Chondrocyte (in vitro differentiated cells): ENCODE results near the gene COL25A1. TPM values are rescaled to one million over a fixed set of nuclear protein-coding genes. Genes with fewer than 3 reads are reported as not detected.
"Not testable (repeated sequence)": the region's sequence is repeated elsewhere in the genome, so short reads cannot be mapped to it uniquely, and the experiment has no call there.

Source experiments
- DNase-seq: peaks from one replicate; pipeline ENCODE4 v3.0.0; 2021; ENCODE audit warnings: mixed read lengths, low spot score
- H3K27ac Mint-ChIP-seq: one replicate; pipeline ENCODE4 v1.8.0; 2021; ENCODE audit warnings: mild to moderate bottlenecking, moderate library complexity, mixed read lengths; ENCODE audit not compliant: unreplicated experiment
- H3K27me3 Mint-ChIP-seq: 2 replicates; pipeline ENCODE4 v1.8.0; 2021; ENCODE audit warnings: low read depth, mixed read lengths
- H3K36me3 Mint-ChIP-seq: 2 replicates; pipeline ENCODE4 v1.8.0; 2021; ENCODE audit warnings: low read depth, mixed read lengths
- H3K4me1 Mint-ChIP-seq: 2 replicates; pipeline ENCODE4 v1.8.0; 2021; ENCODE audit warnings: low read depth, mild to moderate bottlenecking, mixed read lengths
- H3K4me3 Mint-ChIP-seq: one replicate; pipeline ENCODE4 v1.8.0; 2021; ENCODE audit warnings: mild to moderate bottlenecking, moderate library complexity, mixed read lengths; ENCODE audit not compliant: unreplicated experiment
- H3K9me3 Mint-ChIP-seq: 2 replicates; pipeline ENCODE4 v1.8.0; 2021; ENCODE audit warnings: low read depth, mixed read lengths
- total RNA-seq: library from RNA; stranded (reverse); gene quantifications from 3 replicates; pipeline ENCODE4 v1.2.1, GENCODE V29; 2021
- TF ChIP-seq, protein P1 (sequence below): fragments of 200-600 bp; sonication (generic); IDR thresholded peaks from 2 replicates; pipeline ENCODE4 v1.5.0; 2021; ENCODE audit warnings: antibody characterized with exemption, mild to moderate bottlenecking, moderate library complexity

COL25A1 gene
- total RNA-seq, 1 donor from 2014 or later = 0.45 TPM

DNA sequence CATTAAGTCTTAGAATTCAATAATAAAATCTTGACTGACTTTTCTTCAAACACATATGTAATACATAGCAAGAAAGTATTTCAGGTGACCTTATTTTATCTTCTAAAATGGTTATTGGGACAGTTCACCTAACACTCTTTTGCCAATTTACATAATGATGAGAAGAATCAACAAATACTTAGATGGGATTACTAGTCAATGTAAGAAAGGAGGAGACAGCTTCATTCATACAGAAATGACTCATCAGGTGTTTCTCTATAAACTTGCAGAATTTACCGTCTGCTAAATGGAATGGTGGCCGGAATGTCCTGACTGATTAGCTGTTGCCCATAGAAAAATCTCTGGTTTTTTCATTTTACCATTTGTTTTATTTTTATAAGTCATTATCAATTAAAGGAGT, 424.6 kb downstream of the COL25A1 start:
- no peak overlapping the region for H3K4me3 Mint-ChIP-seq

DNA sequence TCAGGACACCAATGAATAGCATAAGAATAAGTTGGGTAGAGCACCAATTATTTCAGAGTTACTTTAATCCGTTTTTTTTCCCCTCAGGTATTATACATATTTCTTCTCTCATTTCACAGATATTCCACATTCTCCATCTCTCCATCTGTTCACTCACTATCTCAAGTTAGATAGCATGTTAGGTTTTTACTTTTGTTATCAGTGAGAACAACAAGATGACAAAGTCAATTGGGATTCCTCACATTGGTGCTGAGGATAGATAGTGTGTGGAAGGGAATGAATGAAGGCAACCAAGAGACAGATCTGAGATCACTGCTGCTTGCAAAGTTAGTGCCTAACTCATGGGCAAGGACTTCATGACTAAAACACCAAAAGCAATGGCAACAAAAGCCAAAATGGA, 427.7 kb downstream of the COL25A1 start:
- Mint-ChIP-seq H3K27me3 (no peaks in the 10 kb centered on the region), H3K4me3 (no peak overlapping the region), H3K9me3 (no peaks in the 10 kb centered on the region), H3K27ac (no peak overlapping the region), H3K4me1 (peaks cover 13% of the 10 kb centered on the region), H3K36me3 (no peaks in the 10 kb centered on the region)
- TF ChIP-seq, protein P1, sequence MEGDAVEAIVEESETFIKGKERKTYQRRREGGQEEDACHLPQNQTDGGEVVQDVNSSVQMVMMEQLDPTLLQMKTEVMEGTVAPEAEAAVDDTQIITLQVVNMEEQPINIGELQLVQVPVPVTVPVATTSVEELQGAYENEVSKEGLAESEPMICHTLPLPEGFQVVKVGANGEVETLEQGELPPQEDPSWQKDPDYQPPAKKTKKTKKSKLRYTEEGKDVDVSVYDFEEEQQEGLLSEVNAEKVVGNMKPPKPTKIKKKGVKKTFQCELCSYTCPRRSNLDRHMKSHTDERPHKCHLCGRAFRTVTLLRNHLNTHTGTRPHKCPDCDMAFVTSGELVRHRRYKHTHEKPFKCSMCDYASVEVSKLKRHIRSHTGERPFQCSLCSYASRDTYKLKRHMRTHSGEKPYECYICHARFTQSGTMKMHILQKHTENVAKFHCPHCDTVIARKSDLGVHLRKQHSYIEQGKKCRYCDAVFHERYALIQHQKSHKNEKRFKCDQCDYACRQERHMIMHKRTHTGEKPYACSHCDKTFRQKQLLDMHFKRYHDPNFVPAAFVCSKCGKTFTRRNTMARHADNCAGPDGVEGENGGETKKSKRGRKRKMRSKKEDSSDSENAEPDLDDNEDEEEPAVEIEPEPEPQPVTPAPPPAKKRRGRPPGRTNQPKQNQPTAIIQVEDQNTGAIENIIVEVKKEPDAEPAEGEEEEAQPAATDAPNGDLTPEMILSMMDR = no peak
- DNase-seq = no peak

More for the DNA sequence above, 424.6 kb downstream of the COL25A1 start:
- TF ChIP-seq, protein P1 = no peak
- H3K4me1 Mint-ChIP-seq = peaks cover 25% of the 10 kb centered on the region
- H3K36me3 Mint-ChIP-seq = no peaks in the 10 kb centered on the region
- no peaks in the 10 kb centered on the region for H3K27me3 Mint-ChIP-seq
- no peak for DNase-seq
- H3K27ac Mint-ChIP-seq = no peak overlapping the region
- no peaks in the 10 kb centered on the region for H3K9me3 Mint-ChIP-seq

DNA sequence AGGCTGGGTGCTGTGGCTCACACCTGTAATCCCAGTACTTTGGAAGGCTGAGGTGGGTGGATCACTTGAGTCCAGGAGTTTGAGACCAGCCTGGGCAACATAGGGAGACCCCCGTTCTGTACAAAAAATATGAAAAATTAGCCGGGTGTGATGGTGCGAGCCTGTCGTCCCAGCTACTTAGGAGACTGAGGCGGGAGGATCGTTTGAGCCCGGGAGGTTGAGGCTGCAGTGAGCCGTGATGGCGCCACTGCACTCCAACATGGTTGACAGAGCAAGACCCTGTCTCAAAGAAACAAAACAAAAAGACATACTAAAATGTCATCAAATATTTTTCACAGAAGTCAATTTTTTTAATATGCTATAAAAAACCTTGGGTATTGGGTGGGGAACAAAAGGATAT, 432.5 kb downstream of the COL25A1 start:
- H3K36me3 Mint-ChIP-seq, H3K4me1 Mint-ChIP-seq: not testable (repeated sequence)

DNA sequence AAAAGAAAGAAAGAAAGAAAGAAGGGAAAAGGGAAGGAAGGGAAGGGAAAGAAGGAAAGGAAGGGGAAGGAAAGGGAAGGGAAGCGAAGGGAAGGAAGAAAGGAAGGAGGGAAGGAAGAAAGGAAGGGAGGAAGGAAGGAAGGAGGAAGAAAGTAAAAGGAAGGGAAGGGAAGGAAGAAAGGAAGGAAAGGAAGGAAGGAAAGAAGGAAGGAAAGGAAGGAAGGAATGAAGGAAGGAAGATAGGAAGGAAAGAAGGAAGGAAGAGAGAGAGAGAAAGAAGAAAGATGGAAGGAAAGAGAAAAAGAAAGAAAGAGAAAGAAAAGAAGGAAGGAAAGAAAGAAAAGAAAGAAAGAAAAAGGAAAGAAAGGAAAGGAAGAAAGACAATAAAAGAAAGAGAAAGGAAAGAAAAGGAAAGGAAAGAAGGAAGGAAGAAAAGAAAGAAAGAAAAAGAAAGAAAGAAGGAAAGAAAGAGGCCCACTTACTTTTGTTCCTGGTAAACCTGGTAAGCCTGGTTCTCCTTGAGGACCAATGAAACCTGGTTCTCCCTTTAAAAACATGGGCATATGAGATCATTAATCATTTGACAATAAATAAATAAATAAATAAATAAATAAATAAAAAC, 433.7 kb downstream of the COL25A1 start:
- Mint-ChIP-seq H3K36me3 (no peaks in the 10 kb centered on the region), H3K4me3 (no peak overlapping the region), H3K4me1 (no peaks in the 10 kb centered on the region), H3K9me3 (no peaks in the 10 kb centered on the region), H3K27me3 (no peaks in the 10 kb centered on the region), H3K27ac (no peak overlapping the region)
- no peak for DNase-seq
- TF ChIP-seq, protein P1 = no peak

More for the DNA sequence above, 432.5 kb downstream of the COL25A1 start:
- not testable (repeated sequence) for H3K4me3 Mint-ChIP-seq, H3K27me3 Mint-ChIP-seq, DNase-seq, H3K9me3 Mint-ChIP-seq, H3K27ac Mint-ChIP-seq

DNA sequence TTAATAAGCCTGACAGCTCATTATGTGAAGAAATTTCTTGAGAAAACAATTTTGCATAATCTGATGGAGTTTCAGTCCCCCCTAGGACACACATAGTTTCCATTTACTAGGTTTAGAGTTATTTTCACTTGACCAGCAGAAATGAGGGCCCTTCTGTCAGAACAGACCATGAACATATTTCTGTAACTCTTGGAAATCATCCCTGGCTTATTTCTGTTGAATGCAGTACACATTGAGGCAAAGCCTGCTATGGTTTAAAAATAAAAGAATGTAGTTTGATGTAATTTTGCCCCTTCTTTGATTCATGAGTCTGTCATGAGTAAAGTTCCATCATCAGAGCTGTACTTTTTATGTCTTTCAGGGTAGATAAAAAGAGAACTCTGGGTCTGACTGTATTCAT, 435.0 kb downstream of the COL25A1 start:
- no peak for DNase-seq
- TF ChIP-seq, protein P1 = no peak
- Mint-ChIP-seq H3K27me3 (no peaks in the 10 kb centered on the region), H3K36me3 (no peaks in the 10 kb centered on the region), H3K4me3 (no peak overlapping the region), H3K27ac (no peak overlapping the region), H3K4me1 (no peaks in the 10 kb centered on the region), H3K9me3 (no peaks in the 10 kb centered on the region)

DNA sequence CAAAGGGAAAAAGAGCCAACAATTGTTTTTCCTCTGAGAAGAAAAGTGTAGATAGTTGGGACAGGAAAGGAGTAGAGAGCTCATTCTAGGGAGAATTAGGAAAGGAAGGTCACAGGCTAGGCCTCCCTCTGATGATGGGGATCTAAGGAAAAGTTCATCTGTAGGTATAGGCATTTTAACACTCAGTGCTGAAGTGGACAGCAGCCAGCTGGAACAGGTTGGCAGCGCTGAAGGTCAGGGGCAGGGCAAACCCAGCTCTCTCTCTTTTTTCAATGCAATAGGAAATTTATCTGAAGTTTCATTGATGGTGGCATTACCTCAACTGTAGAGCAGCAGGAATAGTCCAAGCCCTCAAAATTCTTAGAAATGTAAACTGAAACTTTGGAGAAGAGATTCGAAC, 441.1 kb downstream of the COL25A1 start:
- Mint-ChIP-seq H3K4me1 (no peaks in the 10 kb centered on the region), H3K27me3 (no peaks in the 10 kb centered on the region), H3K4me3 (no peak overlapping the region), H3K36me3 (no peaks in the 10 kb centered on the region), H3K27ac (no peak overlapping the region), H3K9me3 (no peaks in the 10 kb centered on the region)
- DNase-seq = no peak
- TF ChIP-seq, protein P1 = no peak
